Measurements from ENCODE around the gene TENM4.

Gene TENM4

GRCh38 chr11:78656984-78657383, 783.8 kb downstream of the TENM4 start:
- no peak for TF ChIP-seq CTCF (IDR thresholded peaks at IDR 0.05; ENCODE audit: low read depth, low read length, poor library complexity, severe bottlenecking)
- no peak for TF ChIP-seq EZH2phosphoT487 (IDR thresholded peaks at IDR 0.05; ENCODE audit: borderline replicate concordance, low read length)
- Histone ChIP-seq H3K4me2 (ENCODE audit: low read length) (no peak overlapping the region), H3K36me3 (ENCODE audit: control insufficient read depth, low read length) (no peaks in the 10 kb centered on the region), H3K9me2 (replicated peaks; ENCODE audit: control insufficient read depth, low read length) (no peaks in the 10 kb centered on the region), H3K79me2 (ENCODE audit: control insufficient read depth, low read length) (no peaks in the 10 kb centered on the region), H3K4me1 (ENCODE audit: control insufficient read depth, low read length) (no peaks in the 10 kb centered on the region), H3K4me3 (ENCODE audit: low read length) (no peak overlapping the region), H4K20me1 (ENCODE audit: control insufficient read depth, insufficient read depth, low read depth, low read length) (no peaks in the 10 kb centered on the region), H3F3A (ENCODE audit: control insufficient read depth, insufficient read depth) (no peaks in the 10 kb centered on the region), H3K9me3 (ENCODE audit: control insufficient read depth, insufficient read depth, low read length) (no peaks in the 10 kb centered on the region), H3K27ac (ENCODE audit: low read depth, low read length) (no peak overlapping the region), H3K27me3 (ENCODE audit: control insufficient read depth, low read length) (no peaks in the 10 kb centered on the region; the same call in 1 of the 2 replicates)

GRCh38 chr11:78656327-78656726, 784.5 kb downstream of the TENM4 start:
- H3K79me2 ChIP-seq (ENCODE audit: control insufficient read depth, low read length) = no peaks in the 10 kb centered on the region
- no peak overlapping the region for H3K4me2 ChIP-seq (ENCODE audit: low read length)
- no peak overlapping the region for H3K27ac ChIP-seq (ENCODE audit: low read depth, low read length)
- no peaks in the 10 kb centered on the region for H4K20me1 ChIP-seq (ENCODE audit: control insufficient read depth, insufficient read depth, low read depth, low read length)
- no peaks in the 10 kb centered on the region for H3K9me3 ChIP-seq (ENCODE audit: control insufficient read depth, insufficient read depth, low read length)
- H3K27me3 ChIP-seq (ENCODE audit: control insufficient read depth, low read length) = no peaks in the 10 kb centered on the region; the same call in 1 of the 2 replicates
- TF ChIP-seq CTCF (IDR thresholded peaks at IDR 0.05; ENCODE audit: low read depth, low read length, poor library complexity, severe bottlenecking) (no peak), EZH2phosphoT487 (IDR thresholded peaks at IDR 0.05; ENCODE audit: borderline replicate concordance, low read length) (no peak)
- no peak overlapping the region for H3K4me3 ChIP-seq (ENCODE audit: low read length)
- no peaks in the 10 kb centered on the region for H3K9me2 ChIP-seq (replicated peaks; ENCODE audit: control insufficient read depth, low read length)
- H3F3A ChIP-seq (ENCODE audit: control insufficient read depth, insufficient read depth) = no peaks in the 10 kb centered on the region
- no peaks in the 10 kb centered on the region for H3K4me1 ChIP-seq (ENCODE audit: control insufficient read depth, low read length)
- H3K36me3 ChIP-seq (ENCODE audit: control insufficient read depth, low read length) = no peaks in the 10 kb centered on the region

- Histone ChIP-seq H3K27ac (ENCODE audit: low read depth, low read length) (no peak overlapping the region), H3K79me2 (ENCODE audit: control insufficient read depth, low read length) (no peaks in the 10 kb centered on the region), H3K4me2 (ENCODE audit: low read length) (no peak overlapping the region), H3K9me3 (ENCODE audit: control insufficient read depth, insufficient read depth, low read length) (no peaks in the 10 kb centered on the region), H3K36me3 (ENCODE audit: control insufficient read depth, low read length) (no peaks in the 10 kb centered on the region), H3F3A (ENCODE audit: control insufficient read depth, insufficient read depth) (no peaks in the 10 kb centered on the region), H3K4me1 (ENCODE audit: control insufficient read depth, low read length) (no peaks in the 10 kb centered on the region), H3K9me2 (replicated peaks; ENCODE audit: control insufficient read depth, low read length) (no peaks in the 10 kb centered on the region), H4K20me1 (ENCODE audit: control insufficient read depth, insufficient read depth, low read depth, low read length) (no peaks in the 10 kb centered on the region), H3K27me3 (ENCODE audit: control insufficient read depth, low read length) (no peaks in the 10 kb centered on the region; the same call in 1 of the 2 replicates), H3K4me3 (ENCODE audit: low read length) (no peak overlapping the region)
- TF ChIP-seq EZH2phosphoT487 (IDR thresholded peaks at IDR 0.05; ENCODE audit: borderline replicate concordance, low read length) (no peak), CTCF (IDR thresholded peaks at IDR 0.05; ENCODE audit: low read depth, low read length, poor library complexity, severe bottlenecking) (no peak)
Measured at GRCh38 chr11:78655561-78655960, 785.3 kb downstream of the TENM4 start.

Measured in DOHH2 (cell line).